ENCODE results near the gene COQ10A.

The COQ10A gene

GRCh38 chr12:56257491-56258067 lies 9.2 kb upstream of the COQ10A start:
- H3K4me1 ChIP-seq (ENCODE audit: low read depth, poor library complexity, severe bottlenecking) = peaks cover 12% of the 10 kb centered on the region
- TF ChIP-seq CTCF (conservative IDR thresholded peaks at IDR 0.05; ENCODE audit: low read depth, low read length) = no peak; the same call in 1 of the 2 replicates
- H3K9ac ChIP-seq = peak overlapping the region; percentile 74; the same call in 1 of the 2 replicates
- H3K27me3 ChIP-seq (ENCODE audit: insufficient read depth, low read depth) = no peaks in the 10 kb centered on the region
- no peak overlapping the region for H3K27ac ChIP-seq
- H2AFZ ChIP-seq (ENCODE audit: low read depth) = peak overlapping the region; percentile 100
- H3K4me3 ChIP-seq (IDR thresholded peaks at IDR 0.05; ENCODE audit: insufficient read depth, low read depth, low read length) = peak overlapping the region; percentile 80
- H3K79me2 ChIP-seq (ENCODE audit: insufficient read depth, low read depth) = peaks cover 14% of the 10 kb centered on the region
- H4K20me1 ChIP-seq (ENCODE audit: insufficient read depth) = no peaks in the 10 kb centered on the region
- peaks cover 7% of the 10 kb centered on the region; the same call in 1 of the 2 replicates for H3K36me3 ChIP-seq (ENCODE audit: insufficient read depth)
- H3K4me2 ChIP-seq = peak overlapping the region; percentile 61

- Histone ChIP-seq H4K20me1 (ENCODE audit: insufficient read depth) (no peaks in the 10 kb centered on the region), H3K27me3 (ENCODE audit: insufficient read depth, low read depth) (no peaks in the 10 kb centered on the region), H3K9ac (peak within 1 kb of the TSS; percentile 74), H3K4me1 (ENCODE audit: low read depth, poor library complexity, severe bottlenecking) (peaks cover 12% of the 10 kb centered on the region), H2AFZ (ENCODE audit: low read depth) (peak within 1 kb of the TSS; percentile 100), H3K79me2 (ENCODE audit: insufficient read depth, low read depth) (peaks cover 14% of the 10 kb centered on the region), H3K36me3 (ENCODE audit: insufficient read depth) (peaks cover 7% of the 10 kb centered on the region; the same call in 1 of the 2 replicates), H3K4me2 (peak within 1 kb of the TSS; percentile 91), H3K27ac (peak within 1 kb of the TSS; percentile 48), H3K4me3 (IDR thresholded peaks at IDR 0.05; ENCODE audit: insufficient read depth, low read depth, low read length) (peak within 1 kb of the TSS; percentile 85)
- TF ChIP-seq CTCF (conservative IDR thresholded peaks at IDR 0.05; ENCODE audit: low read depth, low read length) = peak; percentile 90
Measured at GRCh38 chr12:56258068-56258819, 8.5 kb upstream of the COQ10A start, which contains the start of gene ANKRD52. Gene ANKRD52, minus strand, starts transcription at chr12:56258384. Its CDS starts 115 bp downstream, at chr12:56258269.

DNA sequence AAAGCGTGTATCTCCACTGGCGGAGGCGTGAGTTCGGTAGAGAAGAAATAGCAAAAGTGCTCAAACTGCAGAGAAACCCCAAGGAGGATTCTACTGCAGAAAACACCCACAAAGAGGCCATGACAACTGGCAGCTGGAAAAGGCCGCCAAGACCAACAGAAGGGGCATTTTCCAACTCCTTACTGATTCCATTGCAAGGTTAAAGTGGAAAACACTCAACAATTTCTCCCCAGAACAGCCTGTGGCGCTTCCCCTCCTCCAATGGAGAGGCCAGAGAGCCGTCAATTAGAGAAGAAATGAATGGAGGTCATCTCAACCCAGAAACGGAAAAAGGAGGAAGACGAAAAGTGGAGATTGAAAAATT lies 7.9 kb upstream of the COQ10A start:
- peaks cover 14% of the 10 kb centered on the region for H3K79me2 ChIP-seq (ENCODE audit: insufficient read depth, low read depth)
- no peak; the same call in none of the 2 replicates for TF ChIP-seq CTCF (conservative IDR thresholded peaks at IDR 0.05; ENCODE audit: low read depth, low read length)

DNA sequence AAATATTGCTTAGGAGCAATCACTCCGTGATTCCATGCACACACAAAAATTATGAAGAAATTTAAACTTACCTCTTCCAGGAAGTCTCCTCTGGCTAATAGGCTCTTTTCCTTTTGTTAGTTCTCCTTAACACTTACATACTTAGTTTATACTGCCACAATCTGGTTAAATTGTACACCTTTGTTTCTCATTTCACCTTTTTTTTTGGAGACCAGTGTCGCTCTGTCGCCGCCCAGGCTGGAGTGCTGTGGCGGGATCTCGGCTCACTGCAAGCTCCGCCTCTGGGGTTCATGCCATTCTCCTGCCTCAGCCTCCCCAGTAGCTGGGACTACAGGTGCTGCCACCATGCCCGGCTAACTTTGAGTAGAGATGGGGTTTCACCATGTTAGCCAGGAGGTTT lies 6.4 kb upstream of the COQ10A start:
- Histone ChIP-seq H3K9ac (no peak overlapping the region), H3K27ac (no peak overlapping the region), H3K36me3 (ENCODE audit: insufficient read depth) (peaks cover 3% of the 10 kb centered on the region; the same call in 1 of the 2 replicates), H3K4me1 (ENCODE audit: low read depth, poor library complexity, severe bottlenecking) (peaks cover 14% of the 10 kb centered on the region), H4K20me1 (ENCODE audit: insufficient read depth) (no peaks in the 10 kb centered on the region), H3K4me2 (no peak overlapping the region), H3K27me3 (ENCODE audit: insufficient read depth, low read depth) (no peaks in the 10 kb centered on the region), H3K79me2 (ENCODE audit: insufficient read depth, low read depth) (peaks cover 14% of the 10 kb centered on the region), H3K4me3 (IDR thresholded peaks at IDR 0.05; ENCODE audit: insufficient read depth, low read depth, low read length) (no peak overlapping the region), H2AFZ (ENCODE audit: low read depth) (no peak overlapping the region)
- no peak for TF ChIP-seq CTCF (conservative IDR thresholded peaks at IDR 0.05; ENCODE audit: low read depth, low read length)

More for the DNA sequence above, 7.9 kb upstream of the COQ10A start:
- peak overlapping the region; percentile 85 for H3K4me3 ChIP-seq (IDR thresholded peaks at IDR 0.05; ENCODE audit: insufficient read depth, low read depth, low read length)
- H3K27ac ChIP-seq = peak overlapping the region; percentile 48
- H3K4me2 ChIP-seq = peak overlapping the region; percentile 91
- peak overlapping the region; percentile 74 for H3K9ac ChIP-seq
- no peaks in the 10 kb centered on the region for H3K27me3 ChIP-seq (ENCODE audit: insufficient read depth, low read depth)
- peaks cover 12% of the 10 kb centered on the region for H3K4me1 ChIP-seq (ENCODE audit: low read depth, poor library complexity, severe bottlenecking)
- H4K20me1 ChIP-seq (ENCODE audit: insufficient read depth) = no peaks in the 10 kb centered on the region
- peaks cover 7% of the 10 kb centered on the region; the same call in 1 of the 2 replicates for H3K36me3 ChIP-seq (ENCODE audit: insufficient read depth)
- H2AFZ ChIP-seq (ENCODE audit: low read depth) = peak overlapping the region; percentile 100
